HG02571 (cell line): ENCODE data around the gene CYB561D2.

ENCODE experiments used
- ATAC-seq: cut with Tn5 transposase; IDR thresholded peaks from one replicate; pipeline ENCODE4 v1.9.1; 2021; ENCODE audit warnings: mild to moderate bottlenecking, moderate library complexity; ENCODE audit not compliant: unreplicated experiment

The CYB561D2 gene

GRCh38 chr3:50358911-50359759, 8.5 kb downstream of the CYB561D2 start, which contains the start of gene TMEM115:
TMEM115 (minus strand) TSS chr3:50359521; CDS start chr3:50359063, 458 bp downstream.
- peak; percentile 98 for ATAC-seq

- ATAC-seq, result peak; percentile 15
These were observed 9.1 kb downstream of the CYB561D2 start for GRCh38 chr3:50359760-50360110.

GRCh38 chr3:50364573-50365079, 14.0 kb downstream of the CYB561D2 start:
- ATAC-seq, result peak; percentile 14

GRCh38 chr3:50365080-50365841, 14.6 kb downstream of the CYB561D2 start:
- ATAC-seq, result peak; percentile 69

- no peak for ATAC-seq
These were observed 15.2 kb downstream of the CYB561D2 start for GRCh38 chr3:50365842-50366220.

GRCh38 chr3:50369012-50369670, 18.5 kb downstream of the CYB561D2 start:
- no peak for ATAC-seq

- ATAC-seq, result no peak
These were observed 19.9 kb downstream of the CYB561D2 start for GRCh38 chr3:50370594-50370993.

GRCh38 chr3:50371133-50371685, 20.5 kb downstream of the CYB561D2 start:
- no peak for ATAC-seq

- no peak for ATAC-seq
These were observed 21.7 kb downstream of the CYB561D2 start for GRCh38 chr3:50372349-50372748.

GRCh38 chr3:50373146-50374051, 22.7 kb downstream of the CYB561D2 start:
- ATAC-seq, result no peak

GRCh38 chr3:50374363-50375257, 23.9 kb downstream of the CYB561D2 start:
- ATAC-seq, result no peak

GRCh38 chr3:50375258-50375931, 24.7 kb downstream of the CYB561D2 start:
- ATAC-seq, result no peak

- ATAC-seq, result no peak
These were observed 27.4 kb downstream of the CYB561D2 start for GRCh38 chr3:50378024-50378423.

GRCh38 chr3:50378757-50379156, 28.1 kb downstream of the CYB561D2 start:
- no peak for ATAC-seq

- no peak for ATAC-seq
These were observed 29.9 kb downstream of the CYB561D2 start for GRCh38 chr3:50380405-50381085.

- ATAC-seq, result no peak
These were observed 30.7 kb downstream of the CYB561D2 start for GRCh38 chr3:50381383-50381782.

- no peak for ATAC-seq
These were observed 32.1 kb downstream of the CYB561D2 start for GRCh38 chr3:50382722-50383121.

GRCh38 chr3:50383750-50384149, 33.1 kb downstream of the CYB561D2 start:
- no peak for ATAC-seq
